ENCODE measurements around the gene SLC7A9.
A peak's percentile ranks its signal among the peaks of the same experiment; 100 is the strongest.

SLC7A9 gene

GRCh38 chr19:32865326-32865725, 4.2 kb downstream of the SLC7A9 start:
- peaks cover 4% of the 10 kb centered on the region for H3K4me1 Mint-ChIP-seq
- no peaks in the 10 kb centered on the region for H3K36me3 Mint-ChIP-seq (ENCODE audit: low read depth)
- H3K4me3 Mint-ChIP-seq: no peak overlapping the region
- no peaks in the 10 kb centered on the region for H3K9me3 Mint-ChIP-seq
- H3K27ac Mint-ChIP-seq: no peak overlapping the region
- no peak for TF ChIP-seq CTCF (IDR thresholded peaks at IDR 0.05)
- H3K27me3 Mint-ChIP-seq (ENCODE audit: low read depth, poor library complexity): peaks cover 4% of the 10 kb centered on the region
- DNase-seq: no peak

- Mint-ChIP-seq H3K4me1 (peaks cover 1% of the 10 kb centered on the region), H3K27me3 (ENCODE audit: low read depth, poor library complexity) (peaks cover 4% of the 10 kb centered on the region), H3K36me3 (ENCODE audit: low read depth) (no peaks in the 10 kb centered on the region), H3K9me3 (no peaks in the 10 kb centered on the region), H3K27ac (no peak overlapping the region), H3K4me3 (no peak overlapping the region)
- DNase-seq: no peak
- no peak for TF ChIP-seq CTCF (IDR thresholded peaks at IDR 0.05)
Measured at GRCh38 chr19:32864318-32865007, 5.1 kb downstream of the SLC7A9 start.

- Mint-ChIP-seq H3K27me3 (ENCODE audit: low read depth, poor library complexity) (peaks cover 4% of the 10 kb centered on the region), H3K4me3 (no peak overlapping the region), H3K4me1 (no peaks in the 10 kb centered on the region), H3K27ac (no peak overlapping the region), H3K36me3 (ENCODE audit: low read depth) (no peaks in the 10 kb centered on the region), H3K9me3 (no peaks in the 10 kb centered on the region)
- TF ChIP-seq CTCF (IDR thresholded peaks at IDR 0.05): no peak
- no peak for DNase-seq
Measured at GRCh38 chr19:32863841-32864240, 5.7 kb downstream of the SLC7A9 start.

- DNase-seq: no peak
- no peak overlapping the region for H3K27ac Mint-ChIP-seq
- H3K4me1 Mint-ChIP-seq: no peaks in the 10 kb centered on the region
- H3K4me3 Mint-ChIP-seq: no peak overlapping the region
- no peaks in the 10 kb centered on the region for H3K9me3 Mint-ChIP-seq
- no peak for TF ChIP-seq CTCF (IDR thresholded peaks at IDR 0.05)
- peaks cover 4% of the 10 kb centered on the region for H3K27me3 Mint-ChIP-seq (ENCODE audit: low read depth, poor library complexity)
- H3K36me3 Mint-ChIP-seq (ENCODE audit: low read depth): no peaks in the 10 kb centered on the region
Measured at GRCh38 chr19:32863301-32863700, 6.3 kb downstream of the SLC7A9 start.

- Mint-ChIP-seq H3K9me3 (no peaks in the 10 kb centered on the region), H3K4me3 (no peak overlapping the region), H3K27me3 (ENCODE audit: low read depth, poor library complexity) (peaks cover 4% of the 10 kb centered on the region), H3K36me3 (ENCODE audit: low read depth) (no peaks in the 10 kb centered on the region), H3K4me1 (no peaks in the 10 kb centered on the region), H3K27ac (peak overlapping the region; percentile 42)
- no peak for DNase-seq
- no peak for TF ChIP-seq CTCF (IDR thresholded peaks at IDR 0.05)
Measured at GRCh38 chr19:32862741-32863140, 6.8 kb downstream of the SLC7A9 start.

- H3K4me1 Mint-ChIP-seq: no peaks in the 10 kb centered on the region
- H3K9me3 Mint-ChIP-seq: no peaks in the 10 kb centered on the region
- no peak for TF ChIP-seq CTCF (IDR thresholded peaks at IDR 0.05)
- no peak for DNase-seq
- no peaks in the 10 kb centered on the region for H3K36me3 Mint-ChIP-seq (ENCODE audit: low read depth)
- H3K4me3 Mint-ChIP-seq: no peak overlapping the region
- peaks cover 4% of the 10 kb centered on the region for H3K27me3 Mint-ChIP-seq (ENCODE audit: low read depth, poor library complexity)
- no peak overlapping the region for H3K27ac Mint-ChIP-seq
Measured at GRCh38 chr19:32862173-32862572, 7.4 kb downstream of the SLC7A9 start.

All from nephron progenitor cell (in vitro differentiated cells).